K562 (cell line): ENCODE measurements around the gene DCT.

Experiments
- BCLAF1 ChIP-seq, 2 experiments: fragments of 450-650 bp in 1 of 2; IDR thresholded peaks; 2 replicates each; pipeline ENCODE4 v1.6.1; 2011 to 2017; ENCODE audit warnings: low read depth in 2 of 2, antibody characterized with exemption in 1 of 2, borderline replicate concordance in 1 of 2, low read length in 1 of 2, mild to moderate bottlenecking in 1 of 2, mixed read lengths in 1 of 2; ENCODE audit not compliant: control insufficient read depth in 1 of 2
- DEAF1 ChIP-seq: fragments of 450-650 bp; formaldehyde crosslinking; IDR thresholded peaks from 2 replicates; pipeline ENCODE4 v1.4.0; 2020; ENCODE audit warnings: mild to moderate bottlenecking, moderate library complexity
- DNMT1 ChIP-seq: fragments of 450-650 bp; IDR thresholded peaks from 2 replicates; pipeline ENCODE4 v1.6.1; 2016; ENCODE audit warnings: antibody characterized with exemption, mild to moderate bottlenecking
- HNRNPUL1 ChIP-seq: fragments of 200-400 bp; formaldehyde crosslinking; IDR thresholded peaks from 2 replicates; pipeline ENCODE4 v1.6.1; 2017; ENCODE audit warnings: low read length
- MYC ChIP-seq, 2 experiments: fragments of 250-450 bp in 1 of 2; sonication (Bioruptor Pico) in 1 of 2; IDR thresholded peaks; 2 replicates each; pipeline versions ENCODE4 v1.5.1 to v1.6.1; 2012 to 2021; ENCODE audit warnings: low read depth in 2 of 2, borderline replicate concordance in 1 of 2, improper control_type of control experiment in 1 of 2, low read length in 1 of 2, mild to moderate bottlenecking in 1 of 2, moderate library complexity in 1 of 2
- POLR2AphosphoS5 ChIP-seq: IDR thresholded peaks from 2 replicates; pipeline ENCODE4 v1.6.1; 2011; ENCODE audit warnings: mild to moderate bottlenecking, low read depth, low read length, moderate library complexity; ENCODE audit not compliant: control insufficient read depth, insufficient read depth

- TF ChIP-seq HNRNPUL1 = no peak
- no peak for TF ChIP-seq MYC (IDR thresholded peaks at IDR 0.05; ENCODE audit: low read depth, low read length)
- TF ChIP-seq MYC (CRISPR knock-in tag; IDR thresholded peaks at IDR 0.05; ENCODE audit: borderline replicate concordance, low read depth) = no peak
- no peak for TF ChIP-seq DEAF1 (CRISPR knock-in tag)
- no peak for TF ChIP-seq DNMT1
- no peak for TF ChIP-seq BCLAF1 (IDR thresholded peaks at IDR 0.05; ENCODE audit: borderline replicate concordance in 1 of 2, control insufficient read depth in 1 of 2, low read depth in 2 of 2, low read length in 1 of 2)
- no peak for TF ChIP-seq POLR2AphosphoS5
Measured at GRCh38 chr13:94515911-94516310, 36.4 kb upstream of the DCT start.
